ENCODE results near the gene PIP5K1B. TPM values are rescaled to one million over a fixed set of nuclear protein-coding genes. Genes with fewer than 3 reads are reported as not detected.
"Not testable (repeated sequence)": the region's sequence is repeated elsewhere in the genome, so short reads cannot be mapped to it uniquely, and the experiment has no call there.

Gene PIP5K1B
- total RNA-seq, 2 experiments from 2014 or later, result 0.73 to 0.77 TPM

- no peaks in the 10 kb centered on the region for H3K9me3 Mint-ChIP-seq
- ChIA-PET POLR2A (interaction anchor here (0.5 kb wide), 1 partner anchor 42 kb away, joined by 3 read pairs; no protein-coding TSS in a partner anchor), CTCF (interaction anchor here (0.9 to 5.4 kb wide), 6 partner anchors 9 to 151 kb away, joined by 3 to 32 read pairs (median 4); partner anchors contain the start of gene FXN)
- no peak overlapping the region for H3K4me3 Mint-ChIP-seq
- H3K36me3 Mint-ChIP-seq (ENCODE audit: low read depth), result peaks cover 25% of the 10 kb centered on the region
- H3K27ac Mint-ChIP-seq, result peak overlapping the region; percentile 78
- peak; percentile 39 for DNase-seq
- H3K4me1 Mint-ChIP-seq, result peaks cover 38% of the 10 kb centered on the region
- H3K27me3 Mint-ChIP-seq, result no peaks in the 10 kb centered on the region
Measured at GRCh38 chr9:69044240-69045219, 339.5 kb downstream of the PIP5K1B start.

- CTCF ChIA-PET, result interaction anchor here (0.7 to 5.4 kb wide), 5 partner anchors 8 to 326 kb away, joined by 3 to 32 read pairs (median 4); partner anchors contain the start of gene FXN
- H3K4me3 Mint-ChIP-seq, result no peak overlapping the region
- DNase-seq, result no peak
- no peaks in the 10 kb centered on the region for H3K27me3 Mint-ChIP-seq
- H3K36me3 Mint-ChIP-seq (ENCODE audit: low read depth), result peaks cover 25% of the 10 kb centered on the region
- no peak overlapping the region for H3K27ac Mint-ChIP-seq
- peaks cover 38% of the 10 kb centered on the region for H3K4me1 Mint-ChIP-seq
- H3K9me3 Mint-ChIP-seq, result no peaks in the 10 kb centered on the region
- POLR2A ChIA-PET, result no interaction called here
Measured at GRCh38 chr9:69045821-69046220, 340.8 kb downstream of the PIP5K1B start.

- ChIA-PET CTCF (interaction anchor here (1.0 to 5.4 kb wide), 2 partner anchors 11 to 13 kb away, joined by 3 to 32 read pairs; partner anchors contain the start of gene FXN), POLR2A (no interaction called here)
- no peak overlapping the region for H3K4me3 Mint-ChIP-seq
- H3K27me3 Mint-ChIP-seq, result no peaks in the 10 kb centered on the region
- H3K9me3 Mint-ChIP-seq, result no peaks in the 10 kb centered on the region
- DNase-seq, result no peak
- peaks cover 38% of the 10 kb centered on the region for H3K4me1 Mint-ChIP-seq
- H3K27ac Mint-ChIP-seq, result no peak overlapping the region
- H3K36me3 Mint-ChIP-seq (ENCODE audit: low read depth), result peaks cover 22% of the 10 kb centered on the region
Measured at GRCh38 chr9:69046723-69047122, 341.7 kb downstream of the PIP5K1B start.

GRCh38 chr9:69047371-69047770 lies 342.3 kb downstream of the PIP5K1B start:
- CTCF ChIA-PET, result interaction anchor here (0.8 to 5.4 kb wide), 3 partner anchors 12 to 126 kb away, joined by 3 to 32 read pairs (median 3); partner anchors contain the start of genes FXN and TJP2
- no peaks in the 10 kb centered on the region for H3K27me3 Mint-ChIP-seq
- H3K36me3 Mint-ChIP-seq (ENCODE audit: low read depth), result peaks cover 22% of the 10 kb centered on the region
- no peaks in the 10 kb centered on the region for H3K9me3 Mint-ChIP-seq
- peaks cover 38% of the 10 kb centered on the region for H3K4me1 Mint-ChIP-seq
- H3K27ac Mint-ChIP-seq, result peak overlapping the region; percentile 13
- DNase-seq, result no peak
- POLR2A ChIA-PET, result no interaction called here
- no peak overlapping the region for H3K4me3 Mint-ChIP-seq

GRCh38 chr9:69049094-69049493 lies 344.1 kb downstream of the PIP5K1B start:
- Mint-ChIP-seq H3K9me3 (no peaks in the 10 kb centered on the region), H3K27me3 (no peaks in the 10 kb centered on the region), H3K36me3 (ENCODE audit: low read depth) (peaks cover 18% of the 10 kb centered on the region), H3K27ac (peak overlapping the region; percentile 1), H3K4me3 (no peak overlapping the region), H3K4me1 (peaks cover 26% of the 10 kb centered on the region)
- POLR2A ChIA-PET, result no interaction called here
- no peak for DNase-seq
- CTCF ChIA-PET, result interaction anchor here (1.1 kb wide), 1 partner anchor 13 kb away, joined by 5 read pairs; the partner anchor contains the start of gene FXN

- DNase-seq, POLR2A ChIA-PET, H3K27ac Mint-ChIP-seq, H3K9me3 Mint-ChIP-seq, H3K4me3 Mint-ChIP-seq, H3K27me3 Mint-ChIP-seq: not testable (repeated sequence)
- Mint-ChIP-seq H3K4me1 (peaks cover 14% of the 10 kb centered on the region), H3K36me3 (ENCODE audit: low read depth) (peaks cover 23% of the 10 kb centered on the region)
- CTCF ChIA-PET, result interaction anchor here (0.6 to 3.7 kb wide), 4 partner anchors 8 to 323 kb away, joined by 3 to 15 read pairs (median 6); partner anchors contain the start of gene FXN
Measured at GRCh38 chr9:69050936-69051335, 345.9 kb downstream of the PIP5K1B start.

- Mint-ChIP-seq H3K36me3 (ENCODE audit: low read depth) (peaks cover 25% of the 10 kb centered on the region), H3K27me3 (no peaks in the 10 kb centered on the region), H3K4me1 (peaks cover 16% of the 10 kb centered on the region), H3K27ac (no peak overlapping the region), H3K4me3 (no peak overlapping the region), H3K9me3 (no peaks in the 10 kb centered on the region)
- ChIA-PET CTCF (interaction anchor here (0.6 to 4.2 kb wide), 6 partner anchors 10 to 281 kb away, joined by 3 to 36 read pairs (median 3); no protein-coding TSS in a partner anchor), POLR2A (no interaction called here)
- no peak for DNase-seq
Measured at GRCh38 chr9:69054989-69055388, 349.9 kb downstream of the PIP5K1B start.

- peaks cover 23% of the 10 kb centered on the region for H3K4me1 Mint-ChIP-seq
- no peaks in the 10 kb centered on the region for H3K27me3 Mint-ChIP-seq
- peaks cover 31% of the 10 kb centered on the region for H3K36me3 Mint-ChIP-seq (ENCODE audit: low read depth)
- no peak overlapping the region for H3K27ac Mint-ChIP-seq
- no peaks in the 10 kb centered on the region for H3K9me3 Mint-ChIP-seq
- CTCF ChIA-PET, result interaction anchor here (0.6 to 2.1 kb wide), 2 partner anchors 136 to 703 kb away, joined by 3 to 6 read pairs; no protein-coding TSS in a partner anchor
- H3K4me3 Mint-ChIP-seq, result no peak overlapping the region
- no peak for DNase-seq
- POLR2A ChIA-PET, result no interaction called here
Measured at GRCh38 chr9:69056191-69056815, 351.3 kb downstream of the PIP5K1B start.

- POLR2A ChIA-PET, result no interaction called here
Measured at GRCh38 chr9:69058101-69058500, 353.1 kb downstream of the PIP5K1B start.

More at GRCh38 chr9:69058101-69058500, 353.1 kb downstream of the PIP5K1B start:
- peaks cover 35% of the 10 kb centered on the region for H3K36me3 Mint-ChIP-seq (ENCODE audit: low read depth)
- no peaks in the 10 kb centered on the region for H3K27me3 Mint-ChIP-seq
- no peak for DNase-seq
- no peak overlapping the region for H3K27ac Mint-ChIP-seq
- no peak overlapping the region for H3K4me3 Mint-ChIP-seq
- CTCF ChIA-PET, result interaction anchor here (2.1 kb wide), 1 partner anchor 135 kb away, joined by 6 read pairs; no protein-coding TSS in a partner anchor
- peaks cover 23% of the 10 kb centered on the region for H3K4me1 Mint-ChIP-seq
- H3K9me3 Mint-ChIP-seq, result no peaks in the 10 kb centered on the region

Other genes with a start within 250 kb of the PIP5K1B start
- not detected for gene TMEM252, start 164.4 kb upstream of the PIP5K1B start, total RNA-seq